ENCODE results near the gene ADPRHL1.

- TF ChIP-seq POLR2AphosphoS5 (IDR thresholded peaks at IDR 0.05; ENCODE audit: borderline replicate concordance, low read depth, low read length), result no peak
- no peak for TF ChIP-seq EZH2 (IDR thresholded peaks at IDR 0.05)
Observed at GRCh38 chr13:113442354-113442984, 10.8 kb downstream of the ADPRHL1 start.

Data from SK-N-MC (cell line).